ENCODE data around the gene ILKAP. TPM values are rescaled to one million over a fixed set of nuclear protein-coding genes. Genes with fewer than 3 reads are reported as not detected.

The ILKAP gene
- total and polyA plus RNA-seq, 9 donors = 19.4 to 43.8 (median 33.6) TPM

- no CpG with 5 or more reads among the region's 5 CpGs for WGBS (ENCODE audit: insufficient coverage)
- H3K4me3 ChIP-seq (ENCODE audit: low read length) = no peak overlapping the region
- H3K27ac ChIP-seq (ENCODE audit: low read length) = no peak overlapping the region
- peaks cover 48% of the 10 kb centered on the region for H3K4me1 ChIP-seq (ENCODE audit: control insufficient read depth, insufficient read depth, low read length)
- DNase-seq = no peak
- H3K9me3 ChIP-seq (replicated peaks; ENCODE audit: control insufficient read depth, low read depth, low read length) = no peaks in the 10 kb centered on the region
- H3K27me3 ChIP-seq (ENCODE audit: control insufficient read depth, insufficient read depth, low read length) = peaks cover 11% of the 10 kb centered on the region
- H3K36me3 ChIP-seq (ENCODE audit: control insufficient read depth, insufficient read depth, low read length) = peaks cover 24% of the 10 kb centered on the region
Observed at GRCh38 chr2:238244151-238244550, 40.7 kb upstream of the ILKAP start.

- no peaks in the 10 kb centered on the region for H3K9me3 ChIP-seq (replicated peaks; ENCODE audit: control insufficient read depth, low read depth, low read length)
- H3K4me3 ChIP-seq (ENCODE audit: low read length) = no peak overlapping the region
- no peak for DNase-seq
- WGBS (ENCODE audit: insufficient coverage) = 80% methylated on average over 6 of the region's 10 CpGs
- peaks cover 24% of the 10 kb centered on the region for H3K36me3 ChIP-seq (ENCODE audit: control insufficient read depth, insufficient read depth, low read length)
- no peak overlapping the region for H3K27ac ChIP-seq (ENCODE audit: low read length)
- H3K4me1 ChIP-seq (ENCODE audit: control insufficient read depth, insufficient read depth, low read length) = peaks cover 53% of the 10 kb centered on the region
- peaks cover 17% of the 10 kb centered on the region for H3K27me3 ChIP-seq (ENCODE audit: control insufficient read depth, insufficient read depth, low read length)
Observed at GRCh38 chr2:238243496-238244076, 40.1 kb upstream of the ILKAP start.

GRCh38 chr2:238242731-238243495 lies 39.4 kb upstream of the ILKAP start:
- Histone ChIP-seq H3K4me1 (ENCODE audit: control insufficient read depth, insufficient read depth, low read length) (peaks cover 51% of the 10 kb centered on the region), H3K27ac (ENCODE audit: low read length) (peak overlapping the region; percentile 64), H3K36me3 (ENCODE audit: control insufficient read depth, insufficient read depth, low read length) (peaks cover 21% of the 10 kb centered on the region), H3K27me3 (ENCODE audit: control insufficient read depth, insufficient read depth, low read length) (peaks cover 23% of the 10 kb centered on the region), H3K9me3 (replicated peaks; ENCODE audit: control insufficient read depth, low read depth, low read length) (no peaks in the 10 kb centered on the region), H3K4me3 (ENCODE audit: low read length) (no peak overlapping the region)
- peak; percentile 43 for DNase-seq
- 34% methylated on average over 4 of the region's 7 CpGs for WGBS (ENCODE audit: insufficient coverage)

GRCh38 chr2:238241970-238242369 lies 38.5 kb upstream of the ILKAP start:
- WGBS (ENCODE audit: insufficient coverage) = no CpG with 5 or more reads among the region's 2 CpGs
- Histone ChIP-seq H3K27ac (ENCODE audit: low read length) (no peak overlapping the region), H3K9me3 (replicated peaks; ENCODE audit: control insufficient read depth, low read depth, low read length) (no peaks in the 10 kb centered on the region), H3K36me3 (ENCODE audit: control insufficient read depth, insufficient read depth, low read length) (peaks cover 13% of the 10 kb centered on the region), H3K4me3 (ENCODE audit: low read length) (no peak overlapping the region), H3K27me3 (ENCODE audit: control insufficient read depth, insufficient read depth, low read length) (peaks cover 31% of the 10 kb centered on the region), H3K4me1 (ENCODE audit: control insufficient read depth, insufficient read depth, low read length) (peaks cover 42% of the 10 kb centered on the region)
- DNase-seq = no peak

DNA sequence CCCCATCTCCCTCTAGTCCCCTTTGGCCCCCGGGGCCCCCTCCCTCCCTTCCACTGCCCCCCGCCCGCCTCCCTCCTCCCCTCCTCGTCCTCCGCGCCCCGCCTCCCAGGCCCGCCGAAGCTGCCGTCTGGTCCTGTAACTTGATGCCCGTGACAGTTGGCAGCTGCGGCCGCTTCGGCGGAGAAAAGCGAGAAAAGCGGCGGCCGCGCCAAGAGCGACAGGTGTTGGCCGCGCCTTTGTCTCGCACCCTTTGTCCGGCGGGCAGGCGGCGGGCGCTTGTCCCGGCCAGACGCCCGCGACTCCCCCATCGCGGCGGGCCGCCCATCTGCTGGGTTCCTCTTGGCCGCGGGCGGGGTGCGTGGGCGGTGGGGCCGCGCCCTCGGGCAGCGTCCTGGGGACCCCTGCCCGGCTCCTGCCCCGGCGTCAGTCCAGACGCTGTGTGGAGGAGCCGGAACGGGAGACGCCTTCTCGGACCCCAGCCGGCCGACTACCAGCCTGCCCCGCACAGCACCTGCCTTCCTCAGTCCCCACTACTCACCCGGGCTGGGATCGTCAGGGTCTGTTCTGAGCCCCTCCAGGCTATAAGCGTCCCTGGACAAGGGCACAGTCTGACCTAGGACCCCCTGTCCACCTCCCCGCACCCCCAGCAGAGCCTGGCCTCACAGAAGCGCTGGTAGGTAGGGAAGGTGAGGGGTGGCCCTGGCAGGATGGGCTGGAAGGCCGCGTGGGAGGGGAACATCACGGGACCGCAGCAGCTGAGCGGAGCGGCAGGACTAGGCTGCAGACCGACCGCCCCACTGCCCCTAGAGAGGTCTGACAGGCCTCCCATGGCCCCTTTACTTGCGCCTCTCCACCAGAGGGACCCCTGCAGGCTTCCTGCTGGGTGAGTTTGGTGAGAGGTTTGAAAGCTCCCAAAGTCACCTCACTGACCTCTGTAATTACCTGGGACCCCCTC lies 37.5 kb upstream of the ILKAP start:
- WGBS (ENCODE audit: insufficient coverage) = 2% methylated on average over 60 of the region's 71 CpGs
- H3K9me3 ChIP-seq (replicated peaks; ENCODE audit: control insufficient read depth, low read depth, low read length) = no peaks in the 10 kb centered on the region
- peaks cover 38% of the 10 kb centered on the region for H3K4me1 ChIP-seq (ENCODE audit: control insufficient read depth, insufficient read depth, low read length)
- H3K4me3 ChIP-seq (ENCODE audit: low read length) = no peak overlapping the region
- peaks cover 7% of the 10 kb centered on the region for H3K36me3 ChIP-seq (ENCODE audit: control insufficient read depth, insufficient read depth, low read length)
- H3K27me3 ChIP-seq (ENCODE audit: control insufficient read depth, insufficient read depth, low read length) = peaks cover 40% of the 10 kb centered on the region
- peak; percentile 91 for DNase-seq
- H3K27ac ChIP-seq (ENCODE audit: low read length) = peak overlapping the region; percentile 93

DNA sequence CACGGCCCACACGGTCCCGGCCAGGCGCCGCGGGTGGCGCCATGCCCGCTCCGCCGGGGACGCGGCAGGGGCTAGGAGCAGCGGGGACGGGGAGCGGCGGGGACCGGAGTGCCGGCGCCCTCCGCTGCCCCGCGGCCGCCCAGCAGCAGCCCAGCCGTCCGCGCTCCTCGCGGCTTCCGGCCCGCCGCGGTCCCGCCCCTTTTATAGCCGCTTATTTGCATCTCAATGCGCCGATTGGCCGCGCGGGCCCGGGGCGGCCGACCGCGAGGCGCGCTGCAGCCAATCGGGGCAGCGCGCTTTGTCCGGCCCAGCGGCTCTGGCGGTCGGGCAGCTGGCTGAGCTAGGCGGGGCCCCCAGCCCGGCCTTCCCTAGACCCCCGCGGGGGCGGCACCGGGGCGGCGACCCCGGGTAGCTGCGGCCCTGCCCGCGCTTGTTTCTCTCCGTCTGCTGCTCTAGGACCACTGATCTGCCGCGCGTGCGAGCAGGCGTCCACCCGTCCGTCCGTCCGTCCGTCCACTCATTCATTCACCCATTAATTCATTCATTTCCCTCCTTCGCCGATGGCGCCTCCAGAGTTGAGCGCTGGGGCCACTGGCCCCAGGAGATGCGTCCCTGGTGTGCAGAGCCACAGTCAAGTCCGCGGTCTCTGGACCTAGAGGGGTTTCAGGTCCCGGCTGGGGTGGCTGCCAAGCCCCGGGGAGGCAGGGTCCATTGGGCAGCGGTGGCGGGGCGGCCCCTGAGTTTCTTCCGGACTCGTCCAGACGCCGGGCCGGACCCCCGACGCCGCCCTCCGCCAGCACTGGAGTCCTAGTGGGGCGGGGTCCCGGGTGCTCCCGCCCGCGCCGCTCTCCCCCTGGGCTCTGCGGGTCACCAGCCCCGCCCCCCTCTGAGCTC lies 36.6 kb upstream of the ILKAP start, which contains the start of gene HES6:
TSS of gene HES6 (minus strand) at position 176 of the 894 bp plus-strand sequence. CDS start at position 43, 133 bp downstream.
- Histone ChIP-seq H3K4me1 (ENCODE audit: control insufficient read depth, insufficient read depth, low read length) (peaks cover 38% of the 10 kb centered on the region), H3K36me3 (ENCODE audit: control insufficient read depth, insufficient read depth, low read length) (peaks cover 1% of the 10 kb centered on the region), H3K27me3 (ENCODE audit: control insufficient read depth, insufficient read depth, low read length) (peaks cover 45% of the 10 kb centered on the region), H3K9me3 (replicated peaks; ENCODE audit: control insufficient read depth, low read depth, low read length) (no peaks in the 10 kb centered on the region), H3K27ac (ENCODE audit: low read length) (peak within 1 kb of the TSS; percentile 93), H3K4me3 (ENCODE audit: low read length) (peak within 1 kb of the TSS; percentile 39)
- WGBS (ENCODE audit: insufficient coverage) = under 1% methylated on average over 91 of the region's 105 CpGs
- DNase-seq = peak; percentile 97

- Histone ChIP-seq H3K27ac (ENCODE audit: low read length) (no peak overlapping the region), H3K4me3 (ENCODE audit: low read length) (peak overlapping the region; percentile 39), H3K9me3 (replicated peaks; ENCODE audit: control insufficient read depth, low read depth, low read length) (no peaks in the 10 kb centered on the region), H3K27me3 (ENCODE audit: control insufficient read depth, insufficient read depth, low read length) (peaks cover 46% of the 10 kb centered on the region), H3K36me3 (ENCODE audit: control insufficient read depth, insufficient read depth, low read length) (no peaks in the 10 kb centered on the region), H3K4me1 (ENCODE audit: control insufficient read depth, insufficient read depth, low read length) (peaks cover 39% of the 10 kb centered on the region)
- no peak for DNase-seq
- WGBS (ENCODE audit: insufficient coverage) = under 1% methylated on average over 42 of the region's 43 CpGs
Observed at GRCh38 chr2:238239543-238239862, 36.0 kb upstream of the ILKAP start.

DNA sequence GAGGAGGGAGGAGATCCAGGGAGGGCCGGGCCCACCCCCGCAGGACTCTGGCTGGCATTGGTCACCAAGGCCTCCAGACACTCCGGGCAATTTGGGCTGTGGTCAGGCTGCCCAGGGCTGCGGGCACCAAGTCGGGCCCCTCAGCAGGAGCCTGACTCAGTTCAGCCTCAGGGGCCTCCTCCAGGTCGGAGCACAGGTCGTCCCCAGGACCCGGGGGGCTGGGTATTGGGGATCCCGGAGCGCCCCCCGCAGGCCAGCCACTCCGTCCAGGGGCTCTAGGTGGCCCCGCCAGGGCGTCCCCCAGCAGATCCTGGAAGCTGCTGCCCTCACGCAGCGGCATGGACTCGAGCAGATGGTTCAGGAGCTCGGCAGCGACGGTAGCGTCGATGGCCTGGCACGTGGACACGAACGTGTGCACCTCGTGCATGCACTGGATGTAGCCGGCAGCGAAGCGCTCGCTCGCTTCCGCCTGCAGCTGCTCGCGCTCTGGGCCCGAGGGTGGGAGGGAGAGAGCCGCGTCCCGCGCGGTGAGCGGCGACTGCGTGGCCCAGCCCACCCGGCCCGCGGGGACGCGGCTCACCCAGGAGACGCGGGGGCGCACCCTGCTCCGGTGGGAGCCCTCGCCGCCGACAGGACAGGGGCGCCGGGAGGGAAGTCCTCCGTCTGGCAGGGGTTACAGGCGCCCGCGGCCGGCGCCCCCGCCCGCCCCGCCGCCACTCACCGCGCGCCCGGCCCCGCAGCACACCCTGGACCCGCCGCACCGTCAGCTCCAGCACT lies 35.5 kb upstream of the ILKAP start:
- no peaks in the 10 kb centered on the region for H3K9me3 ChIP-seq (replicated peaks; ENCODE audit: control insufficient read depth, low read depth, low read length)
- no peak overlapping the region for H3K27ac ChIP-seq (ENCODE audit: low read length)
- DNase-seq = peak; percentile 46
- H3K4me1 ChIP-seq (ENCODE audit: control insufficient read depth, insufficient read depth, low read length) = peaks cover 41% of the 10 kb centered on the region
- H3K27me3 ChIP-seq (ENCODE audit: control insufficient read depth, insufficient read depth, low read length) = peaks cover 47% of the 10 kb centered on the region
- WGBS (ENCODE audit: insufficient coverage) = 13% methylated on average over 74 of the region's 75 CpGs
- no peaks in the 10 kb centered on the region for H3K36me3 ChIP-seq (ENCODE audit: control insufficient read depth, insufficient read depth, low read length)
- peak overlapping the region; percentile 39 for H3K4me3 ChIP-seq (ENCODE audit: low read length)

DNA sequence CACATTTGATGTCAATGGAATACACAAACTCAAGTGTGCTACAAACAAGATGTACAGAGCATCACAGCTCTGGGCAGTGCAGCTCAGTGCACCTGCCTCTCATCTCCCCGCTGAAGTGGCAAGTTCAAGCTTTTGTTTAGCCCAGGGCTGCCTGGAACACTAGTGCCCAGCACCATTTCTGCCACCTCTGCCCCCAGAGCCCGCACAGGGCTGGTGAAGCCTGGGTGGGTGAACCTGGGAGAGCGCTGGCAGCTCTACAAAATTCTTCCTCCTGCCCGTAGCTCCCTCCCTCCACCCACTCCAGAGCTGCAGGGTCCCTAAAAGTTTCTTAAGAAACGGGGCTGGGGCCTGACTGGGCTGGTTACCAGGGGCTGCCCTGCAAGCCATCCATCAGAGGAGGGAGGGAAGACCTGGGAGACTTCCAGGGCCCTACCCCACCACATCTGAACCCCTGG lies 34.8 kb upstream of the ILKAP start:
- Histone ChIP-seq H3K4me3 (ENCODE audit: low read length) (no peak overlapping the region), H3K27ac (ENCODE audit: low read length) (no peak overlapping the region), H3K4me1 (ENCODE audit: control insufficient read depth, insufficient read depth, low read length) (peaks cover 36% of the 10 kb centered on the region), H3K36me3 (ENCODE audit: control insufficient read depth, insufficient read depth, low read length) (no peaks in the 10 kb centered on the region), H3K27me3 (ENCODE audit: control insufficient read depth, insufficient read depth, low read length) (peaks cover 47% of the 10 kb centered on the region), H3K9me3 (replicated peaks; ENCODE audit: control insufficient read depth, low read depth, low read length) (no peaks in the 10 kb centered on the region)
- WGBS (ENCODE audit: insufficient coverage) = no CpG with 5 or more reads among the region's 5 CpGs
- no peak for DNase-seq
